B cell (primary cell): Measurements from ENCODE around the gene EPB41L2. TPM values are rescaled to one million over a fixed set of nuclear protein-coding genes. Genes with fewer than 3 reads are reported as not detected.
"Not testable (repeated sequence)": the region's sequence is repeated elsewhere in the genome, so short reads cannot be mapped to it uniquely, and the experiment has no call there.

Experiments used
- ATAC-seq: fragments of 200-7000 bp; cut with Tn5 transposase; one replicate; pipeline ENCODE4 v1.10.0; 2021; ENCODE audit warnings: low read depth, mild to moderate bottlenecking, moderate number of reproducible peaks, moderate library complexity
- CTCF ChIA-PET: fragments of 350-600 bp; sonication (Branson Sonifier 250); formaldehyde crosslinking; loops from one replicate; lab custom pipeline; 2021; ENCODE audit warnings: antibody characterized with exemption, inconsistent platforms; lab: Charles Lee
- POLR2A ChIA-PET: fragments of 350-600 bp; sonication (Branson Sonifier 250); formaldehyde crosslinking; loops from one replicate; lab custom pipeline; 2021; ENCODE audit warnings: antibody characterized with exemption; lab: Charles Lee
- DNase-seq: peaks from one replicate; pipeline ENCODE4 v3.0.0; 2013
- H2AFZ ChIP-seq: 2 replicates; pipeline ENCODE4 v1.6.1; 2012; ENCODE audit warnings: mild to moderate bottlenecking, low read depth, low read length; ENCODE audit not compliant: insufficient read depth, poor library complexity, severe bottlenecking
- H3K27ac ChIP-seq, 2 donors: 1 replicate in 1 of 2; 2 replicates in 1 of 2; pipeline ENCODE4 v1.5.1; 2012 to 2013; ENCODE audit warnings: low read length in 2 of 2, mild to moderate bottlenecking in 2 of 2, moderate library complexity in 1 of 2
- H3K27me3 ChIP-seq, 4 experiments: fragments of 200-600 bp in 1 of 4; sonication (generic) in 1 of 4; replicated peaks in 1 of 4; 1 replicate in 2 of 4; 2 replicates in 2 of 4; pipeline versions ENCODE4 v1.6.1 to v1.7.0; 2013 to 2016; ENCODE audit warnings: low read length in 3 of 4, mild to moderate bottlenecking in 2 of 4, mixed read lengths in 1 of 4, moderate library complexity in 1 of 4; ENCODE audit not compliant: insufficient read depth in 4 of 4, control insufficient read depth in 3 of 4; ENCODE audit errors: control extremely low read depth in 1 of 4
- H3K36me3 ChIP-seq, 2 experiments: replicated peaks in 1 of 2; 1 replicate in 1 of 2; 2 replicates in 1 of 2; pipeline versions ENCODE4 v1.6.1 to v1.7.1; 2013; ENCODE audit warnings: low read length in 1 of 2; ENCODE audit not compliant: insufficient read depth in 2 of 2, control insufficient read depth in 1 of 2; ENCODE audit errors: control extremely low read depth in 1 of 2, extremely low read depth in 1 of 2
- H3K4me1 ChIP-seq, 2 donors: fragments of 200-600 bp in 1 of 2; sonication (generic) in 1 of 2; 1 replicate in 1 of 2; 2 replicates in 1 of 2; pipeline versions ENCODE4 v1.5.1 to v1.6.1; 2013 to 2017; ENCODE audit warnings: low read length in 2 of 2; ENCODE audit not compliant: control insufficient read depth in 2 of 2, insufficient read depth in 2 of 2
- H3K4me2 ChIP-seq: replicated peaks from 2 replicates; pipeline ENCODE3; 2012; ENCODE audit warnings: mild to moderate bottlenecking, low read depth, low read length; ENCODE audit not compliant: poor library complexity, severe bottlenecking
- H3K4me3 ChIP-seq, 5 experiments: fragments of 200-600 bp in 1 of 5; sonication (generic) in 1 of 5; 1 replicate in 3 of 5; 2 replicates in 2 of 5; pipeline versions ENCODE4 v1.5.1 to v1.7.0; 2011 to 2016; ENCODE audit warnings: low read length in 4 of 5, mild to moderate bottlenecking in 4 of 5, low read depth in 2 of 5, control low read depth in 1 of 5, moderate library complexity in 1 of 5; ENCODE audit not compliant: insufficient read depth in 1 of 5; ENCODE audit errors: control extremely low read depth in 1 of 5, extremely low read depth in 1 of 5
- H3K79me2 ChIP-seq: fragments of 200-600 bp; sonication (generic); one replicate; pipeline ENCODE4 v1.6.0; 2016; ENCODE audit warnings: low read length; ENCODE audit not compliant: control insufficient read depth, insufficient read depth
- H3K9ac ChIP-seq: fragments of 200-600 bp; sonication (generic); 2 replicates; pipeline ENCODE4 v1.6.1; 2017; ENCODE audit warnings: mild to moderate bottlenecking, low read length, moderate library complexity
- H3K9me3 ChIP-seq, 3 donors: one replicate each; pipeline versions ENCODE4 v1.6.1 to v1.7.1; 2013; ENCODE audit warnings: low read length in 2 of 3; ENCODE audit not compliant: control insufficient read depth in 2 of 3, insufficient read depth in 1 of 3; ENCODE audit errors: control extremely low read depth in 1 of 3
- H4K20me1 ChIP-seq: 2 replicates; pipeline ENCODE4 v1.6.0; 2012; ENCODE audit warnings: mild to moderate bottlenecking, low read length; ENCODE audit not compliant: insufficient read depth, control insufficient read depth, poor library complexity, severe bottlenecking
- H3K27ac Mint-ChIP-seq: one replicate; pipeline ENCODE4 v1.8.0; 2021; ENCODE audit warnings: mixed read lengths
- H3K27me3 Mint-ChIP-seq: one replicate; pipeline ENCODE4 v1.8.0; 2021; ENCODE audit warnings: mixed read lengths
- H3K4me1 Mint-ChIP-seq: one replicate; pipeline ENCODE4 v1.8.0; 2021; ENCODE audit warnings: mixed read lengths
- H3K4me3 Mint-ChIP-seq: one replicate; pipeline ENCODE4 v1.8.0; 2021; ENCODE audit warnings: mixed read lengths
- H3K9me3 Mint-ChIP-seq: one replicate; pipeline ENCODE4 v1.8.0; 2022; ENCODE audit warnings: mixed read lengths; ENCODE audit not compliant: insufficient read depth
- CTCF ChIP-seq: fragments of 200-600 bp; IDR thresholded peaks from one replicate; pipeline ENCODE4 v1.8.0; 2022; ENCODE audit warnings: antibody characterized with exemption, mild to moderate bottlenecking
- EZH2 ChIP-seq: IDR thresholded peaks from 2 replicates; pipeline ENCODE4 v1.6.1; 2012; ENCODE audit warnings: borderline replicate concordance, low read depth, mild to moderate bottlenecking, moderate library complexity, low read length; ENCODE audit not compliant: insufficient read depth, poor library complexity, severe bottlenecking
- WGBS: methylation state at CpG from one replicate; pipeline ENCODE4 v1.1.5; 2013; ENCODE audit warnings: missing lambda C conversion rate; ENCODE audit not compliant: insufficient coverage; 5-methylcytosine and 5-hydroxymethylcytosine counted together
- intact Hi-C: fragments of 100-400 bp; cut with micrococcal nuclease; formaldehyde crosslinking; loops from one replicate; pipeline ENCODE4 v1.10.0; 2022
- polyA plus RNA-seq: library from polyadenylated mRNA; depleted of rRNA; stranded (reverse); fragments of >200 nt; gene quantifications from 2 replicates; pipeline ENCODE4 v1.2.3, GENCODE V29; 2012
- total RNA-seq, 2 donors: library from RNA; stranded (reverse); fragments of 120-200 nt in 1 of 2; gene quantifications; 1 replicate in 1 of 2; 2 replicates in 1 of 2; pipeline versions ENCODE4 v1.2.3 to v1.2.4, GENCODE V29; 2013 to 2022

EPB41L2 gene
- total and polyA plus RNA-seq, 2 donors (not counting 1 experiment from before 2014, with no cell fraction given) = 17.8 to 61.0 TPM

- H2AFZ ChIP-seq = no peak overlapping the region
- no peak for ATAC-seq
- Mint-ChIP-seq H3K27ac (no peak overlapping the region), H3K9me3 (no peaks in the 10 kb centered on the region), H3K4me1 (no peaks in the 10 kb centered on the region), H3K27me3 (no peaks in the 10 kb centered on the region), H3K4me3 (no peak overlapping the region)
- 78% methylated on average over 4 of the region's 4 CpGs for WGBS
- no peak for DNase-seq
- ChIA-PET POLR2A (no interaction called here), CTCF (interaction anchor here (1.1 to 1.2 kb wide), 2 partner anchors 16 to 49 kb away, joined by 3 read pairs; no protein-coding TSS in a partner anchor)
- H3K9ac ChIP-seq = no peak overlapping the region
- peaks cover 0 to 2% of the 10 kb centered on the region in 2 experiments for H3K36me3 ChIP-seq
- TF ChIP-seq EZH2 (no peak), CTCF (no peak)
- no peaks in the 10 kb centered on the region for H3K9me3 ChIP-seq
- no peaks in the 10 kb centered on the region for H3K79me2 ChIP-seq
- H4K20me1 ChIP-seq = no peaks in the 10 kb centered on the region
- no peaks in the 10 kb centered on the region for H3K27me3 ChIP-seq
- H3K4me3 ChIP-seq = no peak overlapping the region
- intact Hi-C loops = no loop called here
- H3K4me1 ChIP-seq = no peaks in the 10 kb centered on the region
- H3K27ac ChIP-seq = no peak overlapping the region
- no peak overlapping the region for H3K4me2 ChIP-seq
These were observed 142.1 kb downstream of the EPB41L2 start for GRCh38 chr6:130920969-130921368.

GRCh38 chr6:130918171-130918570, 144.9 kb downstream of the EPB41L2 start:
- Histone ChIP-seq H3K36me3 (no peaks in the 10 kb centered on the region), H3K4me1 (peaks cover 2 to 3% of the 10 kb centered on the region in 2 donors), H3K9me3 (no peaks in the 10 kb centered on the region), H3K9ac (no peak overlapping the region), H4K20me1 (no peaks in the 10 kb centered on the region), H3K27ac (no peak overlapping the region), H3K4me2 (no peak overlapping the region), H3K27me3 (no peaks in the 10 kb centered on the region), H3K4me3 (no peak overlapping the region), H3K79me2 (no peaks in the 10 kb centered on the region), H2AFZ (no peak overlapping the region)
- no peak for ATAC-seq
- Mint-ChIP-seq H3K9me3 (peaks cover 4% of the 10 kb centered on the region), H3K27me3 (no peaks in the 10 kb centered on the region), H3K4me3 (no peak overlapping the region), H3K4me1 (peaks cover 2% of the 10 kb centered on the region), H3K27ac (no peak overlapping the region)
- CTCF ChIA-PET = no interaction called here
- TF ChIP-seq EZH2 = no peak
- no peak for TF ChIP-seq CTCF
- intact Hi-C loops = no loop called here
- DNase-seq = no peak
- POLR2A ChIA-PET = no interaction called here
- WGBS = no CpG with 5 or more reads among the region's 4 CpGs

GRCh38 chr6:130915606-130916005, 147.4 kb downstream of the EPB41L2 start:
- H3K27ac ChIP-seq, H2AFZ ChIP-seq, H3K9me3 ChIP-seq, DNase-seq, H3K9me3 Mint-ChIP-seq, H3K4me3 Mint-ChIP-seq, H3K79me2 ChIP-seq, H3K27me3 ChIP-seq, H3K4me1 ChIP-seq, H3K4me3 ChIP-seq, H3K9ac ChIP-seq, H3K27ac Mint-ChIP-seq, ATAC-seq, H3K27me3 Mint-ChIP-seq, H3K36me3 ChIP-seq, H3K4me2 ChIP-seq, intact Hi-C loops, POLR2A ChIA-PET, H4K20me1 ChIP-seq: not testable (repeated sequence)
- CTCF ChIA-PET = interaction anchor here (1.0 kb wide), 1 partner anchor 30 kb away, joined by 4 read pairs; no protein-coding TSS in a partner anchor
- 100% methylated on average over 1 of the region's 2 CpGs for WGBS
- peaks cover 11% of the 10 kb centered on the region for H3K4me1 Mint-ChIP-seq
